Measurements from ENCODE around the gene SMIM10L1. TPM values are rescaled to one million over a fixed set of nuclear protein-coding genes. Genes with fewer than 3 reads are reported as not detected.

The SMIM10L1 gene
- total and polyA plus RNA-seq, 12 donors = 12.5 to 26.2 (median 19.3) TPM

DNA sequence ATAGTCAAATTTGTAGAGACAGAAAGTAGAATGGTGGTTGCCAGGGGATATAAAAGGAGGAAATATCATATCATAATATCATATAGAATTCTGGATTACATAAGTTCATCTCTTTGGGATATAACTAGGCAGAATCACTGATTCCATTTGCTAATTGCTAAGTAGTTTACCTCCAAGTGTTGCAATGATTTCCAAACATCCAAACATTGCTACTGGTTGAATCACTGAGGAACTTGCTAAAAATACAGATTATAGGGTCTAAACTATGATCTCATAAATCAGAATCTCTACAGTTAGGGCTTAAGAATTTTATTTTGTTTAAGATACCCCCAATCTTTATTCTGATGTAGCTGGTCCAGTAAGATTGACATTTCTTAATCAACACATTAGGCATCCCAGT, 31.8 kb downstream of the SMIM10L1 start:
- peaks cover 0 to 8% (median 0%) of the 10 kb centered on the region in 11 donors for H3K9me3 ChIP-seq
- H3K36me3 ChIP-seq = no peaks in the 10 kb centered on the region
- TF ChIP-seq, protein P1, sequence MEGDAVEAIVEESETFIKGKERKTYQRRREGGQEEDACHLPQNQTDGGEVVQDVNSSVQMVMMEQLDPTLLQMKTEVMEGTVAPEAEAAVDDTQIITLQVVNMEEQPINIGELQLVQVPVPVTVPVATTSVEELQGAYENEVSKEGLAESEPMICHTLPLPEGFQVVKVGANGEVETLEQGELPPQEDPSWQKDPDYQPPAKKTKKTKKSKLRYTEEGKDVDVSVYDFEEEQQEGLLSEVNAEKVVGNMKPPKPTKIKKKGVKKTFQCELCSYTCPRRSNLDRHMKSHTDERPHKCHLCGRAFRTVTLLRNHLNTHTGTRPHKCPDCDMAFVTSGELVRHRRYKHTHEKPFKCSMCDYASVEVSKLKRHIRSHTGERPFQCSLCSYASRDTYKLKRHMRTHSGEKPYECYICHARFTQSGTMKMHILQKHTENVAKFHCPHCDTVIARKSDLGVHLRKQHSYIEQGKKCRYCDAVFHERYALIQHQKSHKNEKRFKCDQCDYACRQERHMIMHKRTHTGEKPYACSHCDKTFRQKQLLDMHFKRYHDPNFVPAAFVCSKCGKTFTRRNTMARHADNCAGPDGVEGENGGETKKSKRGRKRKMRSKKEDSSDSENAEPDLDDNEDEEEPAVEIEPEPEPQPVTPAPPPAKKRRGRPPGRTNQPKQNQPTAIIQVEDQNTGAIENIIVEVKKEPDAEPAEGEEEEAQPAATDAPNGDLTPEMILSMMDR (IDR thresholded peaks at IDR 0.05) = no peak
- no peak overlapping the region for H3K27ac ChIP-seq
- no peak overlapping the region for H3K4me3 ChIP-seq
- ATAC-seq (no peak), DNase-seq (no peak)
- no peaks in the 10 kb centered on the region for H3K27me3 ChIP-seq
- H3K4me1 ChIP-seq = no peaks in the 10 kb centered on the region
- intact Hi-C loops (cut with DNase I) = loop anchor here in 4 of 10 donors (5.0 to 10.0 kb wide), 4 partner anchors 241 to 431 kb away; no protein-coding TSS in a partner anchor

DNA sequence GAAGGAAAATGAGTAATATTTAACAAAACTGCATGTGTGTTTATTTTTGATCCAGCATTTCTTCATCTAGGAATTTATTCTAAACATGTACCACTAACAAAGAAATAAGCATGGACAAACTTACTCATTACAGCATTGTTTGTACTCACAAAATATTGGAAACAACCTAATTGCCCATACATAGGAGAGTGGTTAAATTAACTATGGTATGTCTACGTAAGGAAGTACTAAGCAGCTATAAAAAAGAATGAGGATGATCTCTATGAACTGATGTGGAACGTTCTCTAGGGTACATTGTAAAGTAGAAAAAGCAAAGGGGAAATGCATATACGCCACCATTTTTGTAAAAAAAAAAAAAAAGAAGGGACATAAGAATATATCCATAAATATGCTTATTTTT, 33.2 kb downstream of the SMIM10L1 start:
- H3K4me1 ChIP-seq = no peaks in the 10 kb centered on the region
- H3K36me3 ChIP-seq = no peaks in the 10 kb centered on the region
- DNase-seq = no peak
- TF ChIP-seq, protein P1 (IDR thresholded peaks at IDR 0.05) = no peak
- H3K4me3 ChIP-seq = no peak overlapping the region
- WGBS, 2 donors = 90 to 92% methylated on average over 3 of the region's 3 CpGs
- H3K27me3 ChIP-seq = no peaks in the 10 kb centered on the region
- no peak overlapping the region for H3K27ac ChIP-seq
- ATAC-seq = no peak
- H3K9me3 ChIP-seq = peaks cover 0 to 8% (median 0%) of the 10 kb centered on the region in 11 donors
- intact Hi-C loops (cut with DNase I) = loop anchor here in 4 of 10 donors (5.0 to 10.0 kb wide), 4 partner anchors 242 to 432 kb away; no protein-coding TSS in a partner anchor

DNA sequence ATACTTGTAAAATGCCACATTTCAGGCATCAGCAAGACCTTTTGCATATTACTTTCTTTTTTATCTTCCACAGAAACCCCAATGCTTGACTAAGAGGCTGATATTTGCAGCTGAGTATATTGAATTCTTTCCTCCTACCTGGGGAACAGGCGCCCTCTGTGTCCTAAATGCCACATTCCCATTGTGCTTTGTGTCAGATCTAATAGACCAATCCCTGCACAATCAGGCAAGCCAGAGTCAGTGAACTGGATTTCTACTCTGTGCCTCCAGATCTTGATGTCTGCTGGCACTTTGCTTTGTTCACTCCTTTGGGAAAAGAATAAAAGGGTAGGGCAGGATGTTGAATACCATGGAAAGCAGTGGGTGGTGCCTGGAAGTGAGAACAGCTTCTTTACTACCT, 38.1 kb downstream of the SMIM10L1 start:
- DNase-seq (no peak), ATAC-seq (no peak)
- H3K36me3 ChIP-seq = no peaks in the 10 kb centered on the region
- TF ChIP-seq, protein P1 (IDR thresholded peaks at IDR 0.05) = no peak
- no peaks in the 10 kb centered on the region for H3K27me3 ChIP-seq
- 61 to 69% methylated on average over 1 of the region's 1 CpG for WGBS, 2 donors
- intact Hi-C loops (cut with DNase I) = loop anchor here in 2 of 10 donors (10.0 kb wide), 2 partner anchors 254 to 276 kb away; no protein-coding TSS in a partner anchor
- peaks cover 0 to 10% (median 0%) of the 10 kb centered on the region in 11 donors for H3K9me3 ChIP-seq
- no peak overlapping the region for H3K4me3 ChIP-seq
- no peaks in the 10 kb centered on the region for H3K4me1 ChIP-seq
- no peak overlapping the region for H3K27ac ChIP-seq

Other genes with a start within 250 kb of the SMIM10L1 start
- gene PRH2, start 242.0 kb upstream of the SMIM10L1 start, total RNA-seq = not detected
- not detected for gene PRH2, start 242.0 kb upstream of the SMIM10L1 start, polyA plus RNA-seq
- gene TAS2R14, start 231.9 kb upstream of the SMIM10L1 start, total RNA-seq = 1 to 10 TPM in 4 of 10 donors, under 1 TPM in 6; 0.64 to 1.6 (median 0.91) TPM
- gene TAS2R14, start 231.9 kb upstream of the SMIM10L1 start, polyA plus RNA-seq = 1 to 10 TPM in 1 of 2 donors, under 1 TPM in 1; 0.30 to 1.7 TPM
- under 1 TPM in 7 of 10 donors, not detected in 3; 0.24 to 0.88 (median 0.59) TPM for gene TAS2R50, start 184.3 kb upstream of the SMIM10L1 start, total RNA-seq
- gene TAS2R50, start 184.3 kb upstream of the SMIM10L1 start, polyA plus RNA-seq = not detected
- gene TAS2R20, start 172.9 kb upstream of the SMIM10L1 start, total RNA-seq = under 1 TPM; 0.26 to 0.64 (median 0.42) TPM
- under 1 TPM; 0.13 to 0.29 TPM for gene TAS2R20, start 172.9 kb upstream of the SMIM10L1 start, polyA plus RNA-seq
- 1 to 10 TPM in 2 of 10 donors, under 1 TPM in 8; 0.25 to 1.2 (median 0.77) TPM for gene TAS2R19, start 148.6 kb upstream of the SMIM10L1 start, total RNA-seq
- gene TAS2R19, start 148.6 kb upstream of the SMIM10L1 start, polyA plus RNA-seq = under 1 TPM; 0.12 to 0.59 TPM
- gene TAS2R31, start 139.8 kb upstream of the SMIM10L1 start, total RNA-seq = 1 to 10 TPM in 1 of 10 donors, under 1 TPM in 9; 0.38 to 1.6 (median 0.84) TPM
- gene TAS2R31, start 139.8 kb upstream of the SMIM10L1 start, polyA plus RNA-seq = under 1 TPM; 0.12 to 0.29 TPM
- under 1 TPM in 7 of 10 donors, not detected in 3; 0.28 to 0.93 (median 0.51) TPM for gene TAS2R46, start 108.9 kb upstream of the SMIM10L1 start, total RNA-seq
- gene TAS2R46, start 108.9 kb upstream of the SMIM10L1 start, polyA plus RNA-seq = not detected
- under 1 TPM in 4 of 10 donors, not detected in 6; 0.28 to 0.53 (median 0.31) TPM for gene TAS2R43, start 78.9 kb upstream of the SMIM10L1 start, total RNA-seq
- gene TAS2R43, start 78.9 kb upstream of the SMIM10L1 start, polyA plus RNA-seq = not detected
- gene TAS2R30, start 36.5 kb upstream of the SMIM10L1 start, total RNA-seq = 1 to 10 TPM in 5 of 10 donors, under 1 TPM in 5; 0.60 to 1.5 (median 1.0) TPM
- gene TAS2R30, start 36.5 kb upstream of the SMIM10L1 start, polyA plus RNA-seq = not detected
- not detected for gene TAS2R42, start 15.7 kb downstream of the SMIM10L1 start, total RNA-seq
- not detected for gene TAS2R42, start 15.7 kb downstream of the SMIM10L1 start, polyA plus RNA-seq
- gene PRB3, start 98.5 kb downstream of the SMIM10L1 start, total RNA-seq = not detected
- gene PRB3, start 98.5 kb downstream of the SMIM10L1 start, polyA plus RNA-seq = not detected
- not detected for gene PRB4, start 139.2 kb downstream of the SMIM10L1 start, total RNA-seq
- not detected for gene PRB4, start 139.2 kb downstream of the SMIM10L1 start, polyA plus RNA-seq
- not detected for gene PRB2, start 224.4 kb downstream of the SMIM10L1 start, total RNA-seq
- gene PRB2, start 224.4 kb downstream of the SMIM10L1 start, polyA plus RNA-seq = not detected